Esophagus squamous epithelium (tissue), 4 donors: Measurements from ENCODE around the gene COL23A1.

Source experiments
- POLR2A ChIP-seq, 4 donors: fragments of 450-650 bp; IDR thresholded peaks; one replicate each; pipeline ENCODE4 v1.6.1; 2017; ENCODE audit warnings: antibody characterized with exemption in 4 of 4, mild to moderate bottlenecking in 4 of 4, moderate library complexity in 3 of 4
- TF ChIP-seq, protein P1 (sequence below), 6 experiments: fragments of 450-650 bp in 4 of 6; fragments of 200-600 bp in 2 of 6; sonication (generic) in 2 of 6; IDR thresholded peaks; one replicate each; pipeline ENCODE4 v1.5.1; 2016 to 2019; ENCODE audit warnings: antibody characterized with exemption in 6 of 6, mild to moderate bottlenecking in 4 of 6, moderate library complexity in 4 of 6

DNA sequence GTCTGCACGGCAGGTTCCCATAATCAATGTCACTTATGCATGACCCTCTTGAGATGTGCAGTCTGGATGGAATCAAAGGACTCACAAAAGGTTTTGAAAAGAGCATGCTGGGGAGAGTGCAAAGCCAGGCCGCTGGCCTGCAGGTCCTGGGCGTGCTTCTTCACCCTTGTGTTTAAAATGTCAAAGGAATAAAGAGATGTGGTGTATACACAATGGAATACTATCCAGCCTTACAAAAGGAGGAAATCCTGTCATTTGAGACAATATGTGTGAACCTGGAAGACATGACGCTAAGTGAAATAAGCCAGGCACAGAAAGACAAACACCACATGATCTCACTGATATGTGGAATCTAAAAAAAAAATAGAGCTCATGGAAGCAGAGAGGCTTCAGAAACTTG, 220.1 kb downstream of the COL23A1 start:
- TF ChIP-seq, protein P1, sequence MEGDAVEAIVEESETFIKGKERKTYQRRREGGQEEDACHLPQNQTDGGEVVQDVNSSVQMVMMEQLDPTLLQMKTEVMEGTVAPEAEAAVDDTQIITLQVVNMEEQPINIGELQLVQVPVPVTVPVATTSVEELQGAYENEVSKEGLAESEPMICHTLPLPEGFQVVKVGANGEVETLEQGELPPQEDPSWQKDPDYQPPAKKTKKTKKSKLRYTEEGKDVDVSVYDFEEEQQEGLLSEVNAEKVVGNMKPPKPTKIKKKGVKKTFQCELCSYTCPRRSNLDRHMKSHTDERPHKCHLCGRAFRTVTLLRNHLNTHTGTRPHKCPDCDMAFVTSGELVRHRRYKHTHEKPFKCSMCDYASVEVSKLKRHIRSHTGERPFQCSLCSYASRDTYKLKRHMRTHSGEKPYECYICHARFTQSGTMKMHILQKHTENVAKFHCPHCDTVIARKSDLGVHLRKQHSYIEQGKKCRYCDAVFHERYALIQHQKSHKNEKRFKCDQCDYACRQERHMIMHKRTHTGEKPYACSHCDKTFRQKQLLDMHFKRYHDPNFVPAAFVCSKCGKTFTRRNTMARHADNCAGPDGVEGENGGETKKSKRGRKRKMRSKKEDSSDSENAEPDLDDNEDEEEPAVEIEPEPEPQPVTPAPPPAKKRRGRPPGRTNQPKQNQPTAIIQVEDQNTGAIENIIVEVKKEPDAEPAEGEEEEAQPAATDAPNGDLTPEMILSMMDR (IDR thresholded peaks at IDR 0.05): no peak
- no peak for TF ChIP-seq POLR2A (IDR thresholded peaks at IDR 0.05)
